Endodermal cell (in vitro differentiated cells): ENCODE results near the gene NUCB1. TPM values are rescaled to one million over a fixed set of nuclear protein-coding genes. Genes with fewer than 3 reads are reported as not detected.

ENCODE experiments used
- DNase-seq: peaks from one replicate; pipeline ENCODE4 v3.0.0-alpha.2; 2017
- H3K27ac ChIP-seq: 2 replicates; pipeline ENCODE4 v1.5.1; 2013; ENCODE audit warnings: mild to moderate bottlenecking, low read depth, low read length, moderate library complexity
- H3K27me3 ChIP-seq: 2 replicates; pipeline ENCODE4 v1.6.1; 2013; ENCODE audit warnings: mild to moderate bottlenecking, low read length, moderate library complexity; ENCODE audit not compliant: insufficient read depth, control insufficient read depth, poor library complexity, severe bottlenecking
- H3K36me3 ChIP-seq: 2 replicates; pipeline ENCODE4 v1.7.0; 2013; ENCODE audit warnings: mild to moderate bottlenecking, low read length, moderate library complexity; ENCODE audit not compliant: control insufficient read depth, insufficient read depth
- H3K4me1 ChIP-seq: one replicate; pipeline ENCODE4 v1.7.0; 2013; ENCODE audit warnings: low read length; ENCODE audit not compliant: control insufficient read depth, insufficient read depth
- H3K4me3 ChIP-seq: 2 replicates; pipeline ENCODE4 v1.5.1; 2013; ENCODE audit warnings: mild to moderate bottlenecking, low read length, moderate library complexity
- H3K9ac ChIP-seq: 2 replicates; pipeline ENCODE4 v1.6.1; 2013; ENCODE audit warnings: mild to moderate bottlenecking, low read length, moderate library complexity; ENCODE audit not compliant: poor library complexity, severe bottlenecking; ENCODE audit errors: extremely low read depth
- H3K9me3 ChIP-seq: 2 replicates; pipeline ENCODE4 v1.6.1; 2013; ENCODE audit warnings: mild to moderate bottlenecking, low read length, moderate library complexity; ENCODE audit not compliant: control insufficient read depth
- H3K27ac Mint-ChIP-seq: 2 replicates; pipeline ENCODE4 v1.8.0; 2020; ENCODE audit warnings: mixed read lengths
- H3K27me3 Mint-ChIP-seq: 2 replicates; pipeline ENCODE4 v1.8.0; 2021; ENCODE audit warnings: mild to moderate bottlenecking, mixed read lengths; ENCODE audit not compliant: insufficient read depth
- H3K36me3 Mint-ChIP-seq: 2 replicates; pipeline ENCODE4 v1.8.0; 2020; ENCODE audit warnings: low read depth, mixed read lengths
- H3K4me1 Mint-ChIP-seq: 2 replicates; pipeline ENCODE4 v1.8.0; 2020; ENCODE audit warnings: mixed read lengths
- H3K4me3 Mint-ChIP-seq: 2 replicates; pipeline ENCODE4 v1.8.0; 2020; ENCODE audit warnings: mild to moderate bottlenecking, moderate library complexity, mixed read lengths
- H3K9me3 Mint-ChIP-seq: 2 replicates; pipeline ENCODE4 v1.8.0; 2020; ENCODE audit warnings: mild to moderate bottlenecking, mixed read lengths
- WGBS, 2 experiments: methylation state at CpG; one replicate each; pipeline versions ENCODE4 v1.1.5 to v1.1.7; 2013; ENCODE audit warnings: missing lambda C conversion rate in 2 of 2, mixed read lengths in 1 of 2; ENCODE audit not compliant: insufficient coverage in 1 of 2, insufficient read length in 1 of 2; 5-methylcytosine and 5-hydroxymethylcytosine counted together
- total RNA-seq, 2 donors: library from RNA; stranded (reverse); fragmentation: NEBNext Ultra II Directional in 1 of 2; extraction: Animal tissue kit (Norgen Biotek cat#: 25700) in 1 of 2; gene quantifications; 2 replicates in 1 of 2; 3 replicates in 1 of 2; pipeline ENCODE4 v1.2.1, GENCODE V29; 2021
- TF ChIP-seq, protein P1 (sequence below): fragments of 200-600 bp; sonication (generic); conservative IDR thresholded peaks from 2 replicates; pipeline ENCODE4 v1.5.0; 2021; ENCODE audit warnings: antibody characterized with exemption, mild to moderate bottlenecking

Gene NUCB1
- total RNA-seq, 2 donors from 2014 or later: 177 to 222 TPM

DNA sequence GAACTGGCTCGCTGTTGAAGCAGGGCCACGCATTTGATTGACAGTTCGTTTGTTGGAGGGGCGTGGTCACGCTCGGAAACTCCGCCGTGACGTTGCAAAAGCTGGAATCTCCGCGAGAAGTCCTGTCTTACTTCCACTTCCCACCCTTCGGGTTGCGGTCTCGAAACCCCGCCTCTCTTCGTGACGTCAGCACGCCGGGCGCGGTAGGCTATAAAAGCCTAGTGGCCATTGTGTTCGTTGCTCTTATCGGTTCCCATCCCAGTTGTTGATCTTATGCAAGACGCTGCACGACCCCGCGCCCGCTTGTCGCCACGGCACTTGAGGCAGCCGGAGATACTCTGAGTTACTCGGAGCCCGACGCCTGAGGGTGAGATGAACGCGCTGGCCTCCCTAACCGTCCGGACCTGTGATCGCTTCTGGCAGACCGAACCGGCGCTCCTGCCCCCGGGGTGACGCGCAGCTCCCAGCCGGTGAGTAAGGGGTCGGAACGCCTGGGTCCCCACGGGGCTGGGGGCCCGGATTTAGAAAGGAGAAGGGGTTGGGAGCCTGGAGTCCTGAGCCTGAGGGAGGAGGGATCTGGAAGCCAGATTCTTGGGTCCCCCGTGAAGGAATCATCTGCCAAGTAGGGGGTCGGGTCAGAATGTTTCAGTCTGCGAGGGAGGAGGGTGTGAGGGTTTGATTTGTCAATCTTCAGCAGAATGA lies 27.8 kb upstream of the NUCB1 start, which contains the start of gene PPP1R15A:
Gene PPP1R15A (plus strand): TSS at position 240 of the 702 bp plus-strand sequence. CDS start 813 bp downstream, outside the sequence.
- peak within 1 kb of the TSS; percentile 100 for H3K27ac Mint-ChIP-seq
- peak; percentile 99 for DNase-seq
- H3K27ac ChIP-seq: peak within 1 kb of the TSS; percentile 99
- H3K9ac ChIP-seq: peak within 1 kb of the TSS; percentile 100
- no peaks in the 10 kb centered on the region for H3K27me3 Mint-ChIP-seq
- 0 to 1% methylated on average over 33 to 53 of the region's 53 CpGs for WGBS, 2 experiments
- H3K36me3 ChIP-seq: peaks cover 38% of the 10 kb centered on the region
- H3K36me3 Mint-ChIP-seq: peaks cover 41% of the 10 kb centered on the region
- H3K9me3 Mint-ChIP-seq: no peaks in the 10 kb centered on the region
- peak within 1 kb of the TSS; percentile 93 for H3K4me3 ChIP-seq
- TF ChIP-seq, protein P1, sequence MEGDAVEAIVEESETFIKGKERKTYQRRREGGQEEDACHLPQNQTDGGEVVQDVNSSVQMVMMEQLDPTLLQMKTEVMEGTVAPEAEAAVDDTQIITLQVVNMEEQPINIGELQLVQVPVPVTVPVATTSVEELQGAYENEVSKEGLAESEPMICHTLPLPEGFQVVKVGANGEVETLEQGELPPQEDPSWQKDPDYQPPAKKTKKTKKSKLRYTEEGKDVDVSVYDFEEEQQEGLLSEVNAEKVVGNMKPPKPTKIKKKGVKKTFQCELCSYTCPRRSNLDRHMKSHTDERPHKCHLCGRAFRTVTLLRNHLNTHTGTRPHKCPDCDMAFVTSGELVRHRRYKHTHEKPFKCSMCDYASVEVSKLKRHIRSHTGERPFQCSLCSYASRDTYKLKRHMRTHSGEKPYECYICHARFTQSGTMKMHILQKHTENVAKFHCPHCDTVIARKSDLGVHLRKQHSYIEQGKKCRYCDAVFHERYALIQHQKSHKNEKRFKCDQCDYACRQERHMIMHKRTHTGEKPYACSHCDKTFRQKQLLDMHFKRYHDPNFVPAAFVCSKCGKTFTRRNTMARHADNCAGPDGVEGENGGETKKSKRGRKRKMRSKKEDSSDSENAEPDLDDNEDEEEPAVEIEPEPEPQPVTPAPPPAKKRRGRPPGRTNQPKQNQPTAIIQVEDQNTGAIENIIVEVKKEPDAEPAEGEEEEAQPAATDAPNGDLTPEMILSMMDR: peak; percentile 13
- no peaks in the 10 kb centered on the region for H3K9me3 ChIP-seq
- H3K27me3 ChIP-seq: no peaks in the 10 kb centered on the region
- no peaks in the 10 kb centered on the region for H3K4me1 ChIP-seq
- peak within 1 kb of the TSS; percentile 100 for H3K4me3 Mint-ChIP-seq
- peaks cover 33% of the 10 kb centered on the region for H3K4me1 Mint-ChIP-seq

- peaks cover 40% of the 10 kb centered on the region for H3K36me3 ChIP-seq
- no peaks in the 10 kb centered on the region for H3K9me3 ChIP-seq
- Mint-ChIP-seq H3K4me1 (peaks cover 31% of the 10 kb centered on the region), H3K36me3 (peaks cover 46% of the 10 kb centered on the region), H3K4me3 (peak overlapping the region; percentile 100), H3K27me3 (no peaks in the 10 kb centered on the region), H3K9me3 (no peaks in the 10 kb centered on the region), H3K27ac (peak overlapping the region; percentile 100)
- WGBS, 2 experiments: 8 to 9% methylated on average over 7 to 14 of the region's 14 CpGs
- peak overlapping the region; percentile 99 for H3K27ac ChIP-seq
- H3K4me1 ChIP-seq: no peaks in the 10 kb centered on the region
- TF ChIP-seq, protein P1: no peak
- peak overlapping the region; percentile 100 for H3K9ac ChIP-seq
- H3K4me3 ChIP-seq: peak overlapping the region; percentile 93
- no peaks in the 10 kb centered on the region for H3K27me3 ChIP-seq
- DNase-seq: peak; percentile 90
These were observed 27.1 kb upstream of the NUCB1 start for GRCh38 chr19:48872884-48873475.

DNA sequence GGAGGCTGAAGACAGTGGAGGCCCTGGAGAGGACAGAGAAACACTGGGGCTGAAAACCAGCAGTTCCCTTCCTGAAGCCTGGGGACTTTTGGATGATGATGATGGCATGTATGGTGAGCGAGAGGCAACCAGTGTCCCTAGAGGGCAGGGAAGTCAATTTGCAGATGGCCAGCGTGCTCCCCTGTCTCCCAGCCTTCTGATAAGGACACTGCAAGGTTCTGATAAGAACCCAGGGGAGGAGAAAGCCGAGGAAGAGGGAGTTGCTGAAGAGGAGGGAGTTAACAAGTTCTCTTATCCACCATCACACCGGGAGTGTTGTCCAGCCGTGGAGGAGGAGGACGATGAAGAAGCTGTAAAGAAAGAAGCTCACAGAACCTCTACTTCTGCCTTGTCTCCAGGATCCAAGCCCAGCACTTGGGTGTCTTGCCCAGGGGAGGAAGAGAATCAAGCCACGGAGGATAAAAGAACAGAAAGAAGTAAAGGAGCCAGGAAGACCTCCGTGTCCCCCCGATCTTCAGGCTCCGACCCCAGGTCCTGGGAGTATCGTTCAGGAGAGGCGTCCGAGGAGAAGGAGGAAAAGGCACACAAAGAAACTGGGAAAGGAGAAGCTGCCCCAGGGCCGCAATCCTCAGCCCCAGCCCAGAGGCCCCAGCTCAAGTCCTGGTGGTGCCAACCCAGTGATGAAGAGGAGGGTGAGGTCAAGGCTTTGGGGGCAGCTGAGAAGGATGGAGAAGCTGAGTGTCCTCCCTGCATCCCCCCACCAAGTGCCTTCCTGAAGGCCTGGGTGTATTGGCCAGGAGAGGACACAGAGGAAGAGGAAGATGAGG lies 26.4 kb upstream of the NUCB1 start:
- Histone ChIP-seq H3K9me3 (no peaks in the 10 kb centered on the region), H3K36me3 (peaks cover 41% of the 10 kb centered on the region), H3K4me1 (no peaks in the 10 kb centered on the region), H3K4me3 (peak overlapping the region; percentile 93), H3K9ac (peak overlapping the region; percentile 100), H3K27ac (peak overlapping the region; percentile 99), H3K27me3 (no peaks in the 10 kb centered on the region)
- H3K27me3 Mint-ChIP-seq: no peaks in the 10 kb centered on the region
- WGBS, 2 experiments: 68 to 83% methylated on average over 8 to 13 of the region's 14 CpGs
- DNase-seq: peak; percentile 58
- no peaks in the 10 kb centered on the region for H3K9me3 Mint-ChIP-seq
- TF ChIP-seq, protein P1: no peak
- H3K36me3 Mint-ChIP-seq: peaks cover 53% of the 10 kb centered on the region
- peak overlapping the region; percentile 100 for H3K27ac Mint-ChIP-seq
- H3K4me3 Mint-ChIP-seq: peak overlapping the region; percentile 100
- H3K4me1 Mint-ChIP-seq: peaks cover 25% of the 10 kb centered on the region
